ENCODE results near the gene RALGPS2. TPM values are rescaled to one million over a fixed set of nuclear protein-coding genes. Genes with fewer than 3 reads are reported as not detected.

RALGPS2 gene
- total and polyA plus RNA-seq, 11 donors, result 1.6 to 12.7 (median 8.0) TPM

DNA sequence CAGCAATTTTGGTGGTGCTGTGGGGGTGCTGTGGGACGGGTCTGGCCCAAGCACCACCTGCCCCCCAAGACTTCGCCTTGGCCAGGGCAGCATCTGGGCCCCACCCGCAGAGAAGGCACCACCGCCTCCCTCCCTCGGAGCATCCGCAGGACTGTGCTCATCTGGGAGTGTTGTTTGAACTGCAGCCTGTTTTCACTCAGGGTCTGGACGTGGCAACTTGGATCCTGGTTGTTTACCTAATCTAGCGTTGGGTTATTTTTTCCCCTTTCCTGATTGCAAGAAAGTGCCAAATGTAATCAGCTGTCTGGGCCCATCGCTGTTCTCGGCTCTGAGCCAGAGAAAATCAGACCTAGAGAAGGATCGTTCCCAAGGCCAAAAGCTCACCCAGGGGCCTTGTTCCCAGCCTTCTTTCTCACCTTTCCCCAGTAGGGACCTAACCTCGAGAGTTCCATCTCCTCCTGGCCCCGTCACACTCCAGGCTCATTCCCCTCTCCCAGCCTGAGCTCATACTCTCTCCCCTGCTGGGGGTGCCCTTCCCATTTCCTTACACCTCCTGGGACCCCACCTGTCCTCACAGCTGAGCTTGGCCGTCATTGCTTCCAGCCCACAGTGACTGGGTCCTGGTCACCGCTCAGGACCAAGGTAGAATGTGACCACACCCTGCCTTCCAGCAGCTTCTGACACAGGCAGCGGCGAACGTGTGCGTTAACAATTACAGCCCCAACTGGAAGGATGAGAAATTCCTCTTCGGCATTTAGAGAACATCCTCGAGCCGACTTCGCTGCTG, 228.7 kb downstream of the RALGPS2 start:
- H3K9me3 ChIP-seq, result no peaks in the 10 kb centered on the region
- peaks cover 0 to 20% (median 4%) of the 10 kb centered on the region in 12 donors for H3K4me1 ChIP-seq
- no peaks in the 10 kb centered on the region for H3K27me3 ChIP-seq
- intact Hi-C loops (cut with DNase I), result no loop called here
- TF ChIP-seq, protein P1, sequence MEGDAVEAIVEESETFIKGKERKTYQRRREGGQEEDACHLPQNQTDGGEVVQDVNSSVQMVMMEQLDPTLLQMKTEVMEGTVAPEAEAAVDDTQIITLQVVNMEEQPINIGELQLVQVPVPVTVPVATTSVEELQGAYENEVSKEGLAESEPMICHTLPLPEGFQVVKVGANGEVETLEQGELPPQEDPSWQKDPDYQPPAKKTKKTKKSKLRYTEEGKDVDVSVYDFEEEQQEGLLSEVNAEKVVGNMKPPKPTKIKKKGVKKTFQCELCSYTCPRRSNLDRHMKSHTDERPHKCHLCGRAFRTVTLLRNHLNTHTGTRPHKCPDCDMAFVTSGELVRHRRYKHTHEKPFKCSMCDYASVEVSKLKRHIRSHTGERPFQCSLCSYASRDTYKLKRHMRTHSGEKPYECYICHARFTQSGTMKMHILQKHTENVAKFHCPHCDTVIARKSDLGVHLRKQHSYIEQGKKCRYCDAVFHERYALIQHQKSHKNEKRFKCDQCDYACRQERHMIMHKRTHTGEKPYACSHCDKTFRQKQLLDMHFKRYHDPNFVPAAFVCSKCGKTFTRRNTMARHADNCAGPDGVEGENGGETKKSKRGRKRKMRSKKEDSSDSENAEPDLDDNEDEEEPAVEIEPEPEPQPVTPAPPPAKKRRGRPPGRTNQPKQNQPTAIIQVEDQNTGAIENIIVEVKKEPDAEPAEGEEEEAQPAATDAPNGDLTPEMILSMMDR (IDR thresholded peaks at IDR 0.05), result no peak
- TF ChIP-seq POLR2A (IDR thresholded peaks at IDR 0.05), result no peak
- H3K4me3 ChIP-seq, result no peak overlapping the region
- DNase-seq, result no peak
- H3K36me3 ChIP-seq, result no peaks in the 10 kb centered on the region
- 61 to 69% (median 69%) methylated on average over 20 to 23 of the region's 23 CpGs for WGBS, 4 donors
- peak; percentile 34 to 67 (median 56) for ATAC-seq
- peak overlapping the region in 8 of 12 donors; percentile 3 to 72 (median 34) for H3K27ac ChIP-seq

DNA sequence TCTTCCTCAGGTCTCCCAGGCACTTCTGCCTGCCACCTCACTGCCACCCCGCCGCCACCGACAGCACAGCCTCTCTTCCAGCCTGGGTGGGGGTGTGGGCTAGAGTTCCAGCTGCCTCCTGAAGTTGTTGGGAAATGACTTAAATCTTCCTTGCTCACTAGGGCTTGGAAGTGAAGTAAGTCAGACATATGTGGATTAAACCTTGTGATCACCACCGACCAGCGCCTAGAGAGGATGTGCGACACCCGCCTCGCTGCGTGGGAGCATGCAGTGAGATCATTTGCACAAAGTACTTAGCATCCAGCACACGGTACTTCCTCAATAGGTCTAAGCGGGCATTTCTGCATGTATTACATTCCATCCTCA, 229.3 kb downstream of the RALGPS2 start:
- no peak overlapping the region for H3K4me3 ChIP-seq
- no peaks in the 10 kb centered on the region for H3K36me3 ChIP-seq
- ATAC-seq (no peak), DNase-seq (no peak)
- TF ChIP-seq, protein P1 (IDR thresholded peaks at IDR 0.05), result no peak
- TF ChIP-seq POLR2A (IDR thresholded peaks at IDR 0.05), result no peak
- peaks cover 0 to 20% (median 4%) of the 10 kb centered on the region in 12 donors for H3K4me1 ChIP-seq
- H3K27me3 ChIP-seq, result no peaks in the 10 kb centered on the region
- H3K9me3 ChIP-seq, result no peaks in the 10 kb centered on the region
- intact Hi-C loops (cut with DNase I), result no loop called here
- 83 to 90% (median 85%) methylated on average over 11 of the region's 11 CpGs for WGBS, 4 donors
- peak overlapping the region in 1 of 12 donors; percentile 72 for H3K27ac ChIP-seq

DNA sequence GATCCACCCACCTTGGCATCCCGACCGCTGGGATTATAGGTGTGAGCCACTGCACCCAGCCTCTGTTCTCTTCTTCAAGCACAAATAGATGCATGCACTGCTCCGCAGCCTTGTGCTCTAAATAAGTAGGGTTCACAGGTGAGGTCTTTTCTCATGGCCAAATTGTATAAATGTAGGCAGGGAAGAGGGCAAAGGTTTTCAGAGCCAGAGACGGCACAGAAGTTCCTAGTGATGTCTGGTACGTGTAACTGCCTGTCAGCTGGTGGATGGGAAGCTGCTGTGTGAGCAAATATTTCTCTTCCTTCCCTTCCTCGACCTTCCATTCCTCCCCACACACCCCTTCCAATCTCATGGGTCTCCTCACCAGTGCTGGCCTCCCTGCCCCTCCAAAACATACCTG, 229.9 kb downstream of the RALGPS2 start:
- Histone ChIP-seq H3K36me3 (no peaks in the 10 kb centered on the region), H3K4me1 (peaks cover 0 to 20% (median 4%) of the 10 kb centered on the region in 12 donors), H3K9me3 (no peaks in the 10 kb centered on the region), H3K27me3 (no peaks in the 10 kb centered on the region), H3K4me3 (no peak overlapping the region), H3K27ac (peak overlapping the region in 1 of 12 donors; percentile 72)
- no peak for DNase-seq
- WGBS, 4 donors, result 76 to 79% (median 76%) methylated on average over 6 of the region's 6 CpGs
- no peak for ATAC-seq
- TF ChIP-seq, protein P1 (IDR thresholded peaks at IDR 0.05), result no peak
- no peak for TF ChIP-seq POLR2A (IDR thresholded peaks at IDR 0.05)
- intact Hi-C loops (cut with DNase I), result no loop called here

DNA sequence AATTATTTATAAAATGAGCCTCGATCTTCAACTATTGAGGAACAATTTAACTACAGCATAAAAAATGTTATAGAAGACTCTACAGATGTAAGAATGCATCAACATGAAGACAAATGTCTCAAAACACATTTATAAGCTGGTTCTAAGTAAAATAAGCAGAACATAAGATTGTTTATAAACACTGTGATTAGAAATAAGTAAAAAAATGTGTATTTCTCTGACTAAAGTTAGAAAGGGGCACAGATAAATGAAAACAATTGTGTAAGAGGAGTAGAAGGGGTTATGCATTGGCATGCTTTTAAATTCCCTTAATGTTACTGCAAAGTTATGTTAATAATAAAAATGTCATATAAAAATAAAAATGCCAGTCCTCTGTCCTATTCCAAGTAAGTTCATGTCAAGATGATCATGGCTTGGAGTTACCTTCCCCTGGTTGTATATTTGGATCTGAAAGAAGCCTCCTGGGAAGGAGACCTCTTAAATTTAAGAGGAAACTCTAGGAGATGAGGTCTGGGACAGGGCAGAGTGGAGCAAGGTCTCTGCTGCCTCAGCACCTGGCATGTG, 230.4 kb downstream of the RALGPS2 start:
- intact Hi-C loops (cut with DNase I), result no loop called here
- TF ChIP-seq, protein P1 (IDR thresholded peaks at IDR 0.05), result no peak
- TF ChIP-seq POLR2A (IDR thresholded peaks at IDR 0.05), result no peak
- peaks cover 0 to 20% (median 4%) of the 10 kb centered on the region in 12 donors for H3K4me1 ChIP-seq
- H3K27me3 ChIP-seq, result no peaks in the 10 kb centered on the region
- no peak for DNase-seq
- 81 to 94% (median 87%) methylated on average over 1 of the region's 1 CpG for WGBS, 4 donors
- peak overlapping the region in 1 of 12 donors; percentile 72 for H3K27ac ChIP-seq
- no peak overlapping the region for H3K4me3 ChIP-seq
- ATAC-seq, result no peak
- H3K9me3 ChIP-seq, result no peaks in the 10 kb centered on the region
- H3K36me3 ChIP-seq, result no peaks in the 10 kb centered on the region
